ENCODE results near the gene FNDC3B.

FNDC3B gene

GRCh38 chr3:172325461-172325860 lies 286.1 kb downstream of the FNDC3B start:
- no peak for DNase-seq

- no peak for DNase-seq
Measured at GRCh38 chr3:172326993-172327392, 287.6 kb downstream of the FNDC3B start.

DNA sequence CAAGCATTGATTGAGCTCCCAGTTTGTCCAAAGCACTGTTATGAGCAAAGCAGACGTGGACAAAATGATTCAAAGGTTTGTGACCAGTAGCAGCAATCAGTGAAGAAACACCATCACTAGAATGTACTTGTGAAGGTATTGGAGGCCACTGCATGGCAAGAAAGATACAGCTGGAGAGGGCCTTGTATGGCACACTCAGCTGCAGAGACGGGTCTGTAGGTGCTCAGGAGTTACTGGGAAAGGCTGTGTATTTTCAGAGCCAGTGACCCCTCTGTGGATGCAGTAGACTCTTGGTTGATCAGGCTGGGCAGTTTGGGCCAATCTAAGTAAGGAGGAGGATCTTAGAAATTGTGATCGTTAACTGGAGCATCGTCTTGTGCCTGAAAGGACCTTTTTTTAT lies 288.9 kb downstream of the FNDC3B start:
- DNase-seq = no peak

DNA sequence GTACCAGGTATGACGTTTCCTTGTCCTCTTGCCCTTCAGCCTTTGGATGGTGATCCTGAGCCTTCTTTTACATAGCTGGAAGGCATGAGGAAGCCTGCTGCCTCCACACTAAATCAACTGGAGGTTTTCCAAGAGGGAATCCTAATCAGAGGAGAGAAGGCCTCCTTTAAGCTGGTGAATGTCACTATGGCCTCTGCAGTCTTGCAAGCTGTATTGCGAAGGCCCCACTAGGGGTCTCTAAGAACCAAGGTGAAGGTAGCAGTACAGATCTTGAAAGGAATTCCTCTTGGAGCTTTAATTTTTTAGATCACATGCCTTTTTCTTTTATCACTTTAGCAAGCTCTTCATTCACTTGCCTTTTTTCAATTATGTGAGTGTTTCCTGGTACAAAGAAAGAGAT lies 289.7 kb downstream of the FNDC3B start:
- DNase-seq = no peak

DNA sequence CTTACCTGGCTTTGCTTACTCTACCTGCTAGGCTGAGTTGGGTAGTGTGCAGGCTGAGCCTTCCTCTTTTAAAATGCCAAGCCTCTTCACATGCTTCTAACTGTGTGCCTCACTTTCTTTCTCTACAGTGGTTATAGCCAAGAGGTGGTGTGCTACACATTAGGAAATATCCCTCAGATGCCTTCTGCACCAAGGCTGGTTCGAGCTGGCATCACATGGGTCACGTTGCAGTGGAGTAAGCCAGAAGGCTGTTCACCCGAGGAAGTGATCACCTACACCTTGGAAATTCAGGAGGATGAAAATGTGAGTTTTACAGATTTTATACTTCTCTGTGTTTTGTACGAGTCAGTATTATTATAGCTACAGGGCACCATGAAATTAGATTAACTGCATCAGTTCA lies 291.0 kb downstream of the FNDC3B start:
- no peak for DNase-seq

GRCh38 chr3:172332256-172333041 lies 293.1 kb downstream of the FNDC3B start:
- DNase-seq = peak; percentile 72

DNA sequence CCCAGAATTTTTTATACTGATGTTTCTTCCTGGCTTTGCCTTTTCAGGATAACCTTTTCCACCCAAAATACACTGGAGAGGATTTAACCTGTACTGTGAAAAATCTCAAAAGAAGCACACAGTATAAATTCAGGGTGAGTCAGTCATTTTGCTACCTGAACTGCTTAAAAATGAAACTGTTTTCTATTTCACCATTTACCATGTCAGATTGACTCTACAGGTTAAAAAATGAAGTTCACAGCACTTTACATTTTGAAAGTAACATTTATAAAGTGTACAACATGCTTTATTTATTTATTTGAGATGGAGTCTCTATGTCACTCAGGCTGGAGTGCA lies 293.6 kb downstream of the FNDC3B start:
- DNase-seq = no peak

DNA sequence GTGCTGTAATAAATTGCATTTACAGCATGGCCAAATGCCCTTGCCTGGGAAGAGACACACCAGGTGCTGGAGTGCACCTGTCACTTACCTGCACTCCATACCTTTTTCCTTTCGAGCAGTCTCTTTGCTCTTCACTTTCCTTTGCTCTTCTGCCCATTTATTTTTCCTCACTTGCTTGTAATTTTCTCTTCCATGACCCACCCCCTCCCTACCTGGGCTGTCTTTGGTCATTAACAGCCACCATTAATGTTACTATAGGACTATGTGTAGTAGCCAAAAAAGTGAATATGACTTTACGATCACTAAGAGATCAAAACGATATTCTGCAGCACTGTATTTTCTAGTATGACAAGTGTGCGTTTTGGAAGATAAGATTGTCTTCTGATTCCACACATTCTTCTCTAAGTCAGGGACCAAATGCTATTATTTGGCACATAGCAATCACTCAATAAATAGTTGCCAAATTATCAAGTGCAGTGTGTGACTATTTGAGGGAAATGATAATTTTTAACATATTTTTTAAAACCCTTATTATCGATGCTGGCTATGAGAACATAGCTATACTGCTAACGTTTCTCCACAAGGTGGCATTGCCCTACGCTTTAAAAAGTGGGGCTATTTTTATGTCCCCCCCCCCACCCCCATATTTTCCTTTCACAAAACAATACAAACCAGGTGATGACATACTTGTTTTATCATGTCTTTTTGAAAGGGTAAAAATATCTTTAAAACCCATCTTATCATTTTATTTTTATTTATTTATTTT lies 294.5 kb downstream of the FNDC3B start:
- DNase-seq = no peak

DNA sequence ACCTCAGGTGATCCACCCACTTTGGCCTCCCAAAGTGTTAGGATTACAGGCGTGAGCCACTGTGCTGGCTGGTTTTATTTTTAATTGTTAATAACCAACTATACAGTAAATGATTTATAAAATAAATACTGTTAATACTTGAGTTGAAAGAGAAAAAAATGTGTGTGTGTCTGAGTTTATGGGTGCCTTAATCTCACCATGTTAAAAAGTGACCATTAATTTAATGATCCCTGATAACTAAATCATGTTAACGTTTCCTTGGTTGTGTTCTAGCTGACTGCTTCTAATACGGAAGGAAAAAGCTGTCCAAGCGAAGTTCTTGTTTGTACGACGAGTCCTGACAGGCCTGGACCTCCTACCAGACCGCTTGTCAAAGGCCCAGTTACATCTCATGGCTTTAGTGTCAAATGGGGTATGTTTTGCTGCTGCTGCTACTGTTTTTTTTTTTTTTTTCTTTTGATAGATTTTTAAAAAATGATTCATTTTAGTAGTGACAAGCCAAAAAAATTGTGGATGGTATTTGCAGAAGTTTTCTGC lies 295.4 kb downstream of the FNDC3B start:
- DNase-seq = peak; percentile 49

DNA sequence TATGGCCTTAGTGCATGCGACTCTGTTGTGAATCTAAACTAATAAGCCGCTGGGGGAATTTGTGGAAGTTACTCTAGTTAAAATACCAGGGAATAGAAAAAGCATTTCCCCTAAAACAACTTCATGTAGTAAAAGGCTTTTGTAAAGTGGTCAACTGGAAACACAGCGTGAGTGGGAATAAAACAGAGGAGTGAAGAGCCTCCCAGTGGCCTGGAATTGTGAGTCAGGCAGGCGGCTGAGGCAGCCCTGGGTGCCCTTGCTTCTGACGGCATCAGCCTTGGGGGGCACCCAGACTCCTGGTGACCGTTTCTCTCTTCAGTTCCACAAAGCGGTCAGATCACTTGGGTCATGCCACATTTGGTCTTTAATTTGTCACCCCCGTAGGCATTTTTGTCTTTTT lies 300.5 kb downstream of the FNDC3B start:
- no peak for DNase-seq

- no peak for DNase-seq
Measured at GRCh38 chr3:172340583-172340982, 301.2 kb downstream of the FNDC3B start.

DNA sequence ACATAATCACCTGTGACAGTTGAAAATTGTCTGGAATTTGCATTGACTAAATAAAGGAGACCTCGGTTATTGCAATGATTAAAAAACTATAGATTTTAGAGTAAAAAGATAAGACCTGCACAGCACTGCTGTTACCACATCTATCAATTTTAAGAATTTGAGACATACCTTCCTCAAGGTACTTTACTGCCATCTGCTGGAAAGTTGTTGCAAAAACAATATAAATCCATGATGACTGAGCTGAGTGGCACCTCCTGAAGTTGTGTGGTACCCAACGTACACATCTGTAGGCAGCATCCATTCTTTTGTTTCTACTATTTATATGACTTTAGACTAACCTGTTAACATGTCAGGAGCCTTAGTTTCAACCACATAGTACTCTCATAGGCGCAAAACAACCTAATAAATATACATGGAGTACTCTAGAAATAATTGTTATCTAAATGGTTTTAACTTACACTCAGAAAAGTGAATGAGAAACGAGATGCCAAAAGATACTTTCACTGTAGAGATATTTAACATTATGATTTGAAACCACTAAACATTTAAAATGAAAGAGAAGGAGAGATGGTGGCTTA lies 302.2 kb downstream of the FNDC3B start:
- DNase-seq = peak; percentile 61

DNA sequence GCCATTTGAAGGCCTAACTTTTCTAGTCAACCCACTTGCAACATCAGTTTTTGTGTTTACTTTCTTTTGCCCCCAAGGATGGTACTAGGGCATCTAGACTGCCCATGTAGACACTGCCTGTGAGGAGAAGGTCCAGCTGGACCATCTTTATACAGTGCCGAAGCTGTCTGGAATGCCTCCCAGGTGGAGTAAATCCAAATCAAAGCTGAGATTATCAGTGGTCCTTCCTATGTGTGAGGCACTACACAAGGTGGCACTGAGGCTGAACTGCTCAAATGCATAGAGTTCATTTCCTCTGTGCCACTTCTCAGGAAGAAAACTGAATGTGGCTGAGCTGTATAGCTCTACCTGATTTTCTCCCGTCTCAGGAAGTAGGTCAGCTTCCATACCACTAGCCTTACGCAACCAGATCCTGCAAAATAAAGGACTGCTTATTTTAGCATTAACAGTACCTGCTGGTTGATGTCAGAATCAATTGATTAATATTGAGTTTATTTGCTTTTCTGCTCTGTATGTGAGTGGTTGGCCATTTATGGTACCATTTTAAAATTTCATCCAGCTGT lies 302.8 kb downstream of the FNDC3B start:
- no peak for DNase-seq

- no peak for DNase-seq
Measured at GRCh38 chr3:172343117-172343516, 303.7 kb downstream of the FNDC3B start.

GRCh38 chr3:172343979-172344378 lies 304.6 kb downstream of the FNDC3B start:
- no peak for DNase-seq

DNA sequence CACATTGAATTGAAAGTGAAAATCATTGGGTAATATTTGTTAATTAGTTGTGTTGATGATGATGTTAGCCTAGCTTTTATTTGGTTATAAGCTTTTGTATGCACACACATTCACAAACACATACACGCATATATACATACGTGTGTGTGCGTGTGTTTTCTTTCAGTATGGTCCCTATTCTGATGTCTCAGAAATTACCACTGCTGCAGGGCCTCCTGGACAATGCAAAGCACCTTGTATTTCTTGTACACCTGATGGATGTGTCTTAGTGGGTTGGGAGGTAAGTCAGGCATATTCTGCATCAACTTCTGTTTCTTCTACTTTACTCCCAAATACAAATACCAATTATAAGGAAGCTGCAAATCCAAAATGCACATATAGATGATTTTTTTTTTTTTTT lies 306.8 kb downstream of the FNDC3B start:
- no peak for DNase-seq

DNA sequence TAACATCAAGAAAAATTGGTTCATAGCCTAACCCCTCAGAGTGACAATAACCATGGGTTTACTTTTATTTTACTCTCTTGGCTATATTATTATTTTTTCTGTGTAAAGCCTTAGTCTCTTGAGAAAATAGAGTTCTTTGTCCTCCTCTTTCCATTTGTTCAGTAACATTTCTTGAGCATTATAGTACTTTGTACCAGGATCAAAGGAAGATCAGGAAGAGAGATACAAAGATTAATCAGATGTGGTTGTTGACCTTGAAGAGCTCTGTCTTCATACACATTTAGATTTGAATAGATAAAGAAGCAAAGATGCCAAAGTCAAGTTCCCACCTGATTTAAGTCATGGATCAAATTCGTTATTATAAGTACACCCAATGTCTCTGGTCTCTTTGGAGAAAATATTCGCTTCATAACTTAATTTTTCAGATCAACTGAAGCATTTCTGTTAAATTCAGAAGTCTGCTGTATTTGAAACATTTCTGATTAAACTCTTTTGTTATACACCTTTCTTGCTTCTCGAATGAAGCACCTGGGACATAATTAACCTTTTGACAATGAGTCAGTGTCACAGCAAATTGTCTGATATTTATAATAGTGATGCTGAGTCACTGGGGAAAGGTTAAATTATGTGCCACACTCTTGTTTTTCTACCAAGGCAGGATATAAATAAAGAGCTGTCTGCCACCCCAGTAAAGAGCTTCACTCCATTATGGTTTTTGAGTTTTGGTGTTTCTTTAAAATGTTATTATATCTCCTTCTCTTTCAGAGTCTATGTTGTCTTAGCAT lies 308.7 kb downstream of the FNDC3B start:
- DNase-seq = no peak

DNA sequence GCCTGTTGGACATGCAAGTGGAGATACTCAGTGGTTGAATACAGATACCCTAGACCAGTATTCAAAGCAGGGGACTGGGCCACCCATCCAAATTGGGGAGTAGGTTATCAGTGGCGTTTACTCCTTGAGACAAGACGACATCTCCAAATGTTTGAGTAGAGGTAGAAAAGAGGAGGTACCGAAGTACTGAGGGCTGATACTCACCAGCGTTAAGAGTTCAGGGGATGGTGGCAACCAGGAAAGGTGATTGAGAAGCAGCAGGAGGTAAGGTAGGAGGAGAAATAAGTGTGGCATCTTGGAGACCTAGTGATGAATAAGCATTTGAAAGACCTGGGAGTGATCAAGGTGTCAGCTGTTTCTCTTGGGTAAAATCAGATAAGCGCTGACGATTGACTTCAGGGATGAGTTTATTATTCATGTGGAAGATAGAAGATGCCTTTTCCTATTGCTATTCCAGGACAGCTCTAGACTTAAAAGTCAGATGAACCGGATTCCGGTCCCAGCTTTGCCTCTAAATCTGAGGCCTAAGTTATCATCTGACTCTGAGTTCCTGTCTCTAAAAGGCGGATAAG lies 312.6 kb downstream of the FNDC3B start:
- no peak for DNase-seq

GRCh38 chr3:172352786-172353185 lies 313.4 kb downstream of the FNDC3B start:
- DNase-seq = no peak

- no peak for DNase-seq
Measured at GRCh38 chr3:172354931-172355499, 315.6 kb downstream of the FNDC3B start.

DNA sequence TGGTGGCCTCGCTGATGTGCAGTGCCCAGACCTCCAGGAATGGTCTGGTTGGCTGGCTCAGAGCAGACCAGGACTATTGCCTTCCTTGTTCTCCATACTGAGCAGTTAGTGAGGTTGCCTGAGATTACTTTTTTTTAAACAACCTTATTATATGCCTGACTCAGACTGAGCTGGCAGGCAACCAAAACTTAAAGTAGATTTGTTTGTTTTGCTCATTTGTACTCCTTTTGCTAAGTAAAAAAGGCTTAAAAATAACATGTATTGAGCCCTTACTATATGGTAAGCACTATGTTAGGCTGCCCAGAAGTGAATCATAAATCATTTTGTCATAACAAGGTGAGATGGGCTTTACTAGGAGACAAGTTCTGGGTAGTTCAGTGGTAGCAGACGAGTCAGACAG lies 316.5 kb downstream of the FNDC3B start:
- no peak for DNase-seq

GRCh38 chr3:172356427-172356826 lies 317.0 kb downstream of the FNDC3B start:
- DNase-seq = no peak

All from NCI-H510A treated with DMSO at 0.1 percent for 48 hours (cell line).